Measurements from ENCODE around the gene GAREM1. TPM values are rescaled to one million over a fixed set of nuclear protein-coding genes. Genes with fewer than 3 reads are reported as not detected.
"Not testable (repeated sequence)": the region's sequence is repeated elsewhere in the genome, so short reads cannot be mapped to it uniquely, and the experiment has no call there.

Gene GAREM1
- total RNA-seq, 2 experiments from 2014 or later = 0.18 TPM; not detected in 1

- H3K4me3 Mint-ChIP-seq = no peak overlapping the region
- H3K9me3 Mint-ChIP-seq = no peaks in the 10 kb centered on the region
- POLR2A ChIA-PET = no interaction called here
- peaks cover 22% of the 10 kb centered on the region for H3K27me3 Mint-ChIP-seq
- CTCF ChIA-PET = no interaction called here
- H3K27ac Mint-ChIP-seq = no peak overlapping the region
- H3K36me3 Mint-ChIP-seq (ENCODE audit: low read depth) = no peaks in the 10 kb centered on the region
- no peaks in the 10 kb centered on the region for H3K4me1 Mint-ChIP-seq
- no peak for DNase-seq
These were observed 213.4 kb downstream of the GAREM1 start for GRCh38 chr18:32257084-32257785.

GRCh38 chr18:32255570-32255969, 215.1 kb downstream of the GAREM1 start:
- POLR2A ChIA-PET = no interaction called here
- CTCF ChIA-PET = interaction anchor here (1.3 kb wide), 1 partner anchor 97 kb away, joined by 4 read pairs; no protein-coding TSS in a partner anchor
- Mint-ChIP-seq H3K27ac (no peak overlapping the region), H3K27me3 (peaks cover 24% of the 10 kb centered on the region), H3K4me3 (no peak overlapping the region), H3K9me3 (no peaks in the 10 kb centered on the region), H3K36me3 (ENCODE audit: low read depth) (no peaks in the 10 kb centered on the region), H3K4me1 (no peaks in the 10 kb centered on the region)
- DNase-seq = no peak

DNA sequence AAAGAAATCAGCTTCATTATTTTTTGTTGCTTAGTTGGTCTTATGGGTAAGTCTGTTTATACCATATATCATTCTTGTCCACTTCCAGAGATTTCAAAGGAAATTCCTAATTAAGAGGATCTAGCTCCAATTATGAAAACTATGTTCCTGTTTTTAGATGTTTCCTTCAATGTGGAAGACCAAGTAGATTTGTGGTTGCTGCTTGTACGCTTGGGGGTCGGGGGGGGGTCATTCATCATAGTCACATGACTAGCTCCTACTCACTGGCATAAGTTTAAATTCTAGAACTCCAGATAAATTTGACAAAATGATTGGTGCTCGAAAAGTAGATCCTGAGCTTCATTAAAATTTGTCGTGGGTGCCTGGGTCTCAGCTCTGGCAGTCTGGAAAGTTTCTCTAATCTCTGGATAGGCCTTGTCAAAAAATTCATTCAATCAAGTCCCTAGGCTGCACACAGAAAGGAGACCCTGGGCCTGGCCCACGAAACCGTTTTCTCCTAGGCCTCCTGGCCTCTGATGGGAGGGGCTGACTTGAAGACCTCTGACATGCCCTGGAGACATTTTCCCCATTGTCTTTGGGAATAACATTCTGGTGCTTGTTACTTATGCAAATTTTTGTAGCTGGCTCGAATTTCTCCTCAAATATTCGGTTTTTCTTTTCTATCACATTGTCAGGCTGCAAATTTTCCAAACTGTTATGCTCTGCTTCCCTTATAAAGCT, 218.4 kb downstream of the GAREM1 start:
- H3K9me3 Mint-ChIP-seq = no peaks in the 10 kb centered on the region
- no peaks in the 10 kb centered on the region for H3K36me3 Mint-ChIP-seq (ENCODE audit: low read depth)
- peaks cover 25% of the 10 kb centered on the region for H3K27me3 Mint-ChIP-seq
- POLR2A ChIA-PET = no interaction called here
- H3K4me1 Mint-ChIP-seq = no peaks in the 10 kb centered on the region
- DNase-seq = no peak
- CTCF ChIA-PET = interaction anchor here (0.6 to 1.2 kb wide), 2 partner anchors 20 to 54 kb away, joined by 3 read pairs; no protein-coding TSS in a partner anchor
- H3K27ac Mint-ChIP-seq = no peak overlapping the region
- H3K4me3 Mint-ChIP-seq = no peak overlapping the region

GRCh38 chr18:32251466-32251865, 219.2 kb downstream of the GAREM1 start:
- CTCF ChIA-PET = no interaction called here
- Mint-ChIP-seq H3K27me3 (peaks cover 23% of the 10 kb centered on the region), H3K9me3 (no peaks in the 10 kb centered on the region)

GRCh38 chr18:32249147-32249929, 221.3 kb downstream of the GAREM1 start:
- no peaks in the 10 kb centered on the region for H3K4me1 Mint-ChIP-seq
- H3K36me3 Mint-ChIP-seq (ENCODE audit: low read depth) = no peaks in the 10 kb centered on the region
- H3K4me3 Mint-ChIP-seq = no peak overlapping the region
- no peaks in the 10 kb centered on the region for H3K9me3 Mint-ChIP-seq
- H3K27me3 Mint-ChIP-seq = peaks cover 28% of the 10 kb centered on the region
- H3K27ac Mint-ChIP-seq = no peak overlapping the region
- ChIA-PET CTCF (interaction anchor here (0.6 kb wide), 1 partner anchor 261 kb away, joined by 3 read pairs; no protein-coding TSS in a partner anchor), POLR2A (no interaction called here)
- DNase-seq = no peak

More at GRCh38 chr18:32251466-32251865, 219.2 kb downstream of the GAREM1 start:
- Mint-ChIP-seq H3K4me3 (no peak overlapping the region), H3K27ac (no peak overlapping the region), H3K4me1 (no peaks in the 10 kb centered on the region), H3K36me3 (ENCODE audit: low read depth) (no peaks in the 10 kb centered on the region)
- POLR2A ChIA-PET = no interaction called here
- no peak for DNase-seq

DNA sequence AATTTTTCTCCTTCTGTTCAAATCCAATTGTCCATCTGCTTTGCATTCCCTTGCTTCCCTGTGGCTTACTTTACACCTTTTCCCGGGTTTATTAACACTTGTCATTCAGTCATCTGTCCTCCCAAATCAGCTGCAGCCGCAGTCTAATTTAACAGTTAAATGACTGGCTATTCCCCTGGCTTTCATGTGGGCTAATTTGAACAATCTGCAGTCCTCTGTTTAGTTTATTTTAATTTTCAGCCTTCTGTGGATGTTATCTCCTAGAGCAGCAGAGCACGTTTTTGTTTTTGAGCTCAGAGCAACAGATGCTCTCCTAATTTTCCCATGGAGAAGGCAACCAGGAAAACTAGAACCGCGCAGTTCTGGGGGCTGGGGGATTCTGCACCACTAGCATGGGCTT, 225.8 kb downstream of the GAREM1 start:
- ChIA-PET POLR2A (no interaction called here), CTCF (no interaction called here)
- no peak overlapping the region for H3K27ac Mint-ChIP-seq
- no peak overlapping the region for H3K4me3 Mint-ChIP-seq
- H3K36me3 Mint-ChIP-seq (ENCODE audit: low read depth) = no peaks in the 10 kb centered on the region
- H3K27me3 Mint-ChIP-seq = peaks cover 23% of the 10 kb centered on the region
- no peaks in the 10 kb centered on the region for H3K4me1 Mint-ChIP-seq
- no peaks in the 10 kb centered on the region for H3K9me3 Mint-ChIP-seq
- no peak for DNase-seq

- Mint-ChIP-seq H3K36me3 (ENCODE audit: low read depth) (no peaks in the 10 kb centered on the region), H3K4me1 (no peaks in the 10 kb centered on the region), H3K27me3 (peaks cover 16% of the 10 kb centered on the region), H3K4me3 (no peak overlapping the region), H3K27ac (no peak overlapping the region), H3K9me3 (no peaks in the 10 kb centered on the region)
- ChIA-PET CTCF (no interaction called here), POLR2A (no interaction called here)
- no peak for DNase-seq
These were observed 227.3 kb downstream of the GAREM1 start for GRCh38 chr18:32243358-32243757.

- H3K4me1 Mint-ChIP-seq = no peaks in the 10 kb centered on the region
- no peak for DNase-seq
- H3K36me3 Mint-ChIP-seq (ENCODE audit: low read depth) = no peaks in the 10 kb centered on the region
- no peaks in the 10 kb centered on the region for H3K9me3 Mint-ChIP-seq
- H3K27me3 Mint-ChIP-seq = peaks cover 11% of the 10 kb centered on the region
- H3K4me3 Mint-ChIP-seq = no peak overlapping the region
- ChIA-PET POLR2A (no interaction called here), CTCF (no interaction called here)
- H3K27ac Mint-ChIP-seq = no peak overlapping the region
These were observed 228.3 kb downstream of the GAREM1 start for GRCh38 chr18:32242395-32242794.

DNA sequence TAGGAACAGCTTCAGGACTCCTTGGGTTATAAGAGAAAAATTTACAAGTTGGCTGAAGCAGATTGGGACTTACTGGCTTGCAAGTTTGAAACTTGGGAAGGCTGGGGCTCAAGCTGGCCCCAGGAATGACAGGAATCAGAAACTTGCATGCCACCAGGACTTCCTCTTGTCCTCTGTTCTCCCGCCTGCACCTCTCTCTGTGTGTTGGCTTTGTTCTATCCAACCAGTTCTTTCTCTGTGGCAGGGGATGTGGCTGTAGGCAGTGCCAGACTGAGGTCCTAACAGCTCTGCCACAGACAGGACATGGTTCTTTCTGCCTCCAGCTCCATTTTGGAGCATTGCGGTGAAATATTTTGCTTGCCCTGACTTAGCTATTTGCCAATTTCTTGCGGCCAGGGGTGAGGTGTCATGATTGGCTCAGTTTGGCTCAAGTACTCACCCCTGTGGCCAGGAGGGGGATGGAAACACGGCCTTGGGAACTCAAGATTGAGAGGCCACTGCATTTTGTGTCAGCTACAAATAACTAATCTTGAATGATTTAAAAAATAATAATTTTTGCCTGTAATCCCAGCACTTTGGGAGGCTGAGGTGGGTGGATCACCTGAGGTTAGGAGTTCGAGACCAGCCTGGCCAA, 231.9 kb downstream of the GAREM1 start:
- Mint-ChIP-seq H3K27me3 (peaks cover 2% of the 10 kb centered on the region), H3K27ac (no peak overlapping the region)
- CTCF ChIA-PET = interaction anchor here (1.4 kb wide), 1 partner anchor 8 kb away, joined by 3 read pairs; no protein-coding TSS in a partner anchor

GRCh38 chr18:32237049-32237448, 233.6 kb downstream of the GAREM1 start:
- DNase-seq = no peak
- Mint-ChIP-seq H3K27ac (no peak overlapping the region), H3K9me3 (peaks cover 2% of the 10 kb centered on the region), H3K36me3 (ENCODE audit: low read depth) (no peaks in the 10 kb centered on the region), H3K4me1 (no peaks in the 10 kb centered on the region), H3K27me3 (peaks cover 2% of the 10 kb centered on the region), H3K4me3 (no peak overlapping the region)
- ChIA-PET POLR2A (no interaction called here), CTCF (interaction anchor here (1.4 kb wide), 1 partner anchor 79 kb away, joined by 3 read pairs; no protein-coding TSS in a partner anchor)

More for the DNA sequence above, 231.9 kb downstream of the GAREM1 start:
- Mint-ChIP-seq H3K9me3 (peaks cover 1% of the 10 kb centered on the region), H3K36me3 (ENCODE audit: low read depth) (no peaks in the 10 kb centered on the region), H3K4me3 (no peak overlapping the region), H3K4me1 (no peaks in the 10 kb centered on the region)
- DNase-seq = no peak
- POLR2A ChIA-PET = interaction anchor here (0.6 kb wide), 1 partner anchor 234 kb away, joined by 3 read pairs; no protein-coding TSS in a partner anchor

DNA sequence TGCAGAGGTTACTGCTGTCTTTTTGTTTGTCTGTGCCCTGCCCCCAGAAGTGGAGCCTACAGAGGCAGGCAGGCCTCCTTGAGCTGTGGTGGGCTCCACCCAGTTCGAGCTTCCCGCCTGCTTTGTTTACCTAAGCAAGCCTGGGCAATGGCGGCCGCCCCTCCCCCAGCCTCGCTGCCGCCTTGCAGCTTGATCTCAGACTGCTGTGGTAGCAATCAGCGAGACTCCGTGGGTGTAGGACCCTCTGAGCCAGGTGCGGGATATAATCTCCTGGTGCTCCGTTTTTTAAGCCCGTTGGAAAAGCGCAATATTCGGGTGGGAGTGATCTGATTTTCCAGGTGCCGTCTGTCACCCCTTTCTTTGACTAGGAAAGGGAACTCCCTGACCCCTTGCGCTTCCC, 237.3 kb downstream of the GAREM1 start:
- DNase-seq; H3K4me1 Mint-ChIP-seq; POLR2A ChIA-PET; H3K9me3 Mint-ChIP-seq; H3K27ac Mint-ChIP-seq; H3K27me3 Mint-ChIP-seq; H3K4me3 Mint-ChIP-seq; CTCF ChIA-PET; H3K36me3 Mint-ChIP-seq (ENCODE audit: low read depth): not testable (repeated sequence)

- ChIA-PET CTCF (interaction anchor here (0.8 kb wide), 1 partner anchor 52 kb away, joined by 3 read pairs; no protein-coding TSS in a partner anchor), POLR2A (no interaction called here)
- H3K9me3 Mint-ChIP-seq = no peaks in the 10 kb centered on the region
- H3K4me1 Mint-ChIP-seq = no peaks in the 10 kb centered on the region
- H3K36me3 Mint-ChIP-seq (ENCODE audit: low read depth) = no peaks in the 10 kb centered on the region
- no peak overlapping the region for H3K4me3 Mint-ChIP-seq
- H3K27ac Mint-ChIP-seq = no peak overlapping the region
- DNase-seq = no peak
- peaks cover 9% of the 10 kb centered on the region for H3K27me3 Mint-ChIP-seq
These were observed 251.2 kb downstream of the GAREM1 start for GRCh38 chr18:32219431-32220018.

Data from activated CD4-positive, alpha-beta memory T cell treated with anti-CD3 and anti-CD28 coated beads, Interleukin-2, amount 10 ng/mL, durations not matched to agents 7 days and 5 days (primary cell).